VCaP (cell line): Measurements from ENCODE around the gene RPS6KA2.
"Not testable (repeated sequence)": the region's sequence is repeated elsewhere in the genome, so short reads cannot be mapped to it uniquely, and the experiment has no call there.

Experiments used
- H3K27ac ChIP-seq: fragments of 450-650 bp; 2 replicates; pipeline ENCODE4 v1.5.1; 2017
- TF ChIP-seq, protein P1 (sequence below): fragments of 450-650 bp; conservative IDR thresholded peaks from 2 replicates; pipeline ENCODE4 v1.5.1; 2017; ENCODE audit warnings: mild to moderate bottlenecking, moderate library complexity

The RPS6KA2 gene

DNA sequence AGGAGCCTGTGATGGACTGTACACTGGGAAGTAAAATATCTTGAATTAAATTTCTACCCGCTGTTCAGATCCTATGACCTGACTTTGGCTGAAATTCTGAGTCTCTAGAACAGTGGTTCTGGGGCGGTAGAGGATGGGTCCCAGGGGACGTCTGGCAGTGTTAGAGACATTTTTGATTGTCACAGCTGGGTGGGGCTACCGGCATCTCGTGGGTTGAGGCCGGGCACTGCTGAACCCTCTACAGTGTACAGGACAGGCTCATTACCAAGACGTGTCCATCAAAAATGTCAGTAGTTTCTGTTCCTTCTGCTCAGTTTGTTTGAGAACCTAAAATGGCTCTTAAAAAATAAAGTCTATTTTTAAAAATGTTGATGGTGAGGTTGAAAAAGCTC, 11.5 kb upstream of the RPS6KA2 start:
- no peak overlapping the region for H3K27ac ChIP-seq
- TF ChIP-seq, protein P1, sequence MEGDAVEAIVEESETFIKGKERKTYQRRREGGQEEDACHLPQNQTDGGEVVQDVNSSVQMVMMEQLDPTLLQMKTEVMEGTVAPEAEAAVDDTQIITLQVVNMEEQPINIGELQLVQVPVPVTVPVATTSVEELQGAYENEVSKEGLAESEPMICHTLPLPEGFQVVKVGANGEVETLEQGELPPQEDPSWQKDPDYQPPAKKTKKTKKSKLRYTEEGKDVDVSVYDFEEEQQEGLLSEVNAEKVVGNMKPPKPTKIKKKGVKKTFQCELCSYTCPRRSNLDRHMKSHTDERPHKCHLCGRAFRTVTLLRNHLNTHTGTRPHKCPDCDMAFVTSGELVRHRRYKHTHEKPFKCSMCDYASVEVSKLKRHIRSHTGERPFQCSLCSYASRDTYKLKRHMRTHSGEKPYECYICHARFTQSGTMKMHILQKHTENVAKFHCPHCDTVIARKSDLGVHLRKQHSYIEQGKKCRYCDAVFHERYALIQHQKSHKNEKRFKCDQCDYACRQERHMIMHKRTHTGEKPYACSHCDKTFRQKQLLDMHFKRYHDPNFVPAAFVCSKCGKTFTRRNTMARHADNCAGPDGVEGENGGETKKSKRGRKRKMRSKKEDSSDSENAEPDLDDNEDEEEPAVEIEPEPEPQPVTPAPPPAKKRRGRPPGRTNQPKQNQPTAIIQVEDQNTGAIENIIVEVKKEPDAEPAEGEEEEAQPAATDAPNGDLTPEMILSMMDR = no peak

DNA sequence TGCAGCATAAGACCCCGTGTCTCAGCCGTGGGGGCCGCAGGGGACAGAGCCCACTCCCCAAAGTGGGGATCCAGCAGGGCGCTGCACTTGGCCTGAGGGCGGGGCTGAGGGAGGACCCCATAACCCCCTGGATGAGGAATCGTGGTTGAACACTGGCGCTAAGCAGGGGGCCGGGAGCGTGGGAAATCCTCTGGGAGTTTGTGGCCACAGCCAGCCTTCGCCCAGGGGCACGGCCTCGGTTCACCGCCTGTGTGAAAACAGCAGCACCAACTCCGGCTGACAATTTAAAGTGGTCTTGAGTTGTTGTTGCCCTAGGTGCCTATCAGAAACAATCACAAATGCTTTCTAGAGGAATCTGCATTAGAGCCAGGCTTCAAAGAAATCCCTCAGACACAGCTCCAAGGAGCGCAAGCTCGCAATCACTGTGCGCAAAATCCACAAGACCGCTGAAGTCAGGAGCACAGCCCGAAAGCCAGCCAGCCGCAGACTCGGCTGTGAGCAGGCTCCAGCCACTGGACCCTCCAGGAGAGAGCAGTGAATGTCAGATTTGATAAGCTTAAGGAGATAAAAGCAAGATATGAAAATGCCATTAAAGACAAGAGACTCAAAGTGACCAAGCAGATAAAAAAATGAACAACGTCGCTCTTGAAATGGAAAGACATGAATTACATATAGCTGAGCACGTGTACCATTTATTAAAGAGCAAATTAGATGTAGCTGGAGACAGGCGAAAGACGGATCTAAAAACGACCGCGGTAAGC, 10.9 kb upstream of the RPS6KA2 start:
- TF ChIP-seq, protein P1 = no peak
- no peak overlapping the region for H3K27ac ChIP-seq

DNA sequence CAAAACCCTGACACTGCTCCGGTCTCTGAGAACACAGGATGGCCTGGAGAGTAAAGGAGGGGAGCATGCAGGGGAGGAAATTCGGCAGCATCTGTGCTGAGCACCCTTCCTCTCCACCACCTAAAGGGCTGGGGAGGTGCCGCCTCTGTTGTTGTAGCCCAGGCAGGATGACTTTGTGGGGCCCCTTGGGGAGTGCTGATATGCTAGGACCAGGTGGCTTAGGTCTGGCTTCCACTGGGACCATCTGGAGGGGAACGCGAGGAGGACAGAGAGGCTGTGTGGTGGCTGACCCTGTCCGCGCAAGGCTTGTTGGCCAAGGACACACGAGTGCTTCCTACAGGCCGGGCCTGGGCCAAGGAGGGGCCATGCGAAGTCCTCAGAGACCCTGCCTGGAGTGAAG, 9.9 kb upstream of the RPS6KA2 start:
- TF ChIP-seq, protein P1 = no peak
- no peak overlapping the region for H3K27ac ChIP-seq

DNA sequence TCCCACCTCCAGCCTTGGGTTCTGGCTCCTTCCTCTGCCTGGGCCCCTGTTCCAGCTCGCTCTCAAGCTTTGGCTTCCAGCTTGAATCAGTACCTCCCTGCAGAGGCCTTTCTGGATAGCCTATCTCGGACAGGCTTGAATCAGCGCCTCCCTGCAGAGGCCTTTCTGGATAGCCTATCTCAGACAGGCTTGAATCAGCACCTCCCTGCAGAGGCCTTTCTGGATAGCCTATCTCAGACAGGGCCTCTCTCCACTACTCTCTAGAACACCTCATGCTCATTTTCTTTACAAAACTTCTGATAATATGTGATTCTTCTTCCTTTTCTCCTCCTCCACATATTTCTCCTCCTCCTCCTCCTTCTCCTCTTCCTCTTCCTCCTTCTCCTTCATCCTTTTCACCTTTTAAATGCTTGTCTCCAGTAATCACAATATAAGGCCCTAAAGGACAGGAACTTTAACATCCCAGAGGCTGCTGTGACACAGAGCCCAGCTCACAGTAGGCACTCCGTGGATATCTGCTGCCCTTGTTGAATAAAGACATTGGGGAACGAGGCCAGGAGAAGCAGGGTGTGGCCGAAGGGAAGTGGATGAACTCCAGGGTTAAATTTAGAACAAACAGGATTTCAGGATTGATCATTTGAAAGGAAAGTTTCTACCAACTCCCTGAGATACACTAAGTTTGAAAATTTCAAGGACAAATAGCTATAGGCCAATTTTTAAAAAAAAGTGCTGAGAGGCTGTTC, 9.3 kb upstream of the RPS6KA2 start:
- TF ChIP-seq, protein P1 = no peak

DNA sequence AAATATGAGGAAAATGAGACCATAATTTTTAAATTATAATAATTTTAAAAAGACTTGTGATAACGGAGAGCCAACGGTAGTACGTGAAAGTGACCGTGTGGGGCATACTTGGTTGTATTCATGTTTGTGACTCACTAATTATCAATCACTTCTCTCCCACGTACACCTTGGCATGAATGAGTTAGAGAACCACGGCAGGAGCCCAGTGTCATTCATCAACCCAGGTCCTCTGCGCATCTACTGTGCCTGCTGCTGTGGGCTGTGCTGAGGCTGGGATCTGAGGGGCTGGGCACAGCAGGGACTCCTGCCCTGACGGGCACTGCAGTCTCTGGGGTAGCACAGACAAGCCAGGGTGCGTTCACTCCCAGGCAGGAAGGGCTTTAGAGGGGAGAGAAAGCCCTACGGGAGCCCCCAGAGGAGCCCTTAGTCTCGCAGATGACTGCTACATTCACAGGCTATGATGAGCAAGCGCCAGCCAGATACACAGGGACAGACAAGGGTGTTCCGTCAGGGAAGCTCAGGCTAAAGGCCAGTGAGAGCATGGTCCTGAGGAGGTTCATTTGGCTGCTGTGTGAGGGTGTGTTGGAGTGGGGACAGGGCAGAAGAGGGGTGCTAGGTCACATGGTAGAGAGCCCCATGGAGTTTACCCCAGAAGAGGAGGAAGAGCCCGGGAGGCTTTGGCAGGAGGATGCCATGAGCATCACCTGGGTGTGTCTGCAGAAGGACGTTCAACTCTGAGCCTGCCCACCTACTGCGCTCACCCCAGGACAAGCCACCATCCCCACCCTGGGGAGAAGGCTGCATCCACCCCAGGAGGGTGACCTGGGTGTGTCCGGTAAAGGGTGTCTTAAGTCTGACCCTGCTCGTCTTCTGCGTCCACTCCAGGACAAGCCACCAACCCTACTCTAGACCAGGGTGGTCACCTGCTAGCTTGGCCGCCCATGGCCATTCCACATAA, 8.2 kb upstream of the RPS6KA2 start:
- TF ChIP-seq, protein P1 = no peak
- no peak overlapping the region for H3K27ac ChIP-seq

More for the DNA sequence above, 9.3 kb upstream of the RPS6KA2 start:
- no peak overlapping the region for H3K27ac ChIP-seq

DNA sequence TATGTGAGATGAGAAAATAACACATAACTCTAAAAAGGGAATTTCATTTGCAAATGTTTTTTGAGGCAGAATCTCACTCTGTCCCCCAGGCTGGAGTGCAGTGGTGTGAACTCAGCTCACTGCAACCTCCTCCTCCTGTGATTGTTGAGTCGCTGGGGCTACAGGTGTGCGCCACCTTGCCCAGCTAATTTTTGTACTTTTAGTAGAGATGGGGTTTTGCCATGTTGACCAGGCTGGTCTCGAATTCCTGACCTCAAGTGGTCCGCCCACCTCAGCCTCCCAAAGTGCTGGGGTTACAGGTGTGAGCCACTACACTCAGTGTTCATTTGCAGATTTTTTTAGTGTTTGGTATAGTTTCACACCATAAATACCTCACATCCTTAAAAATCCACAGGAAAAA, 7.5 kb upstream of the RPS6KA2 start:
- H3K27ac ChIP-seq = not testable (repeated sequence)

DNA sequence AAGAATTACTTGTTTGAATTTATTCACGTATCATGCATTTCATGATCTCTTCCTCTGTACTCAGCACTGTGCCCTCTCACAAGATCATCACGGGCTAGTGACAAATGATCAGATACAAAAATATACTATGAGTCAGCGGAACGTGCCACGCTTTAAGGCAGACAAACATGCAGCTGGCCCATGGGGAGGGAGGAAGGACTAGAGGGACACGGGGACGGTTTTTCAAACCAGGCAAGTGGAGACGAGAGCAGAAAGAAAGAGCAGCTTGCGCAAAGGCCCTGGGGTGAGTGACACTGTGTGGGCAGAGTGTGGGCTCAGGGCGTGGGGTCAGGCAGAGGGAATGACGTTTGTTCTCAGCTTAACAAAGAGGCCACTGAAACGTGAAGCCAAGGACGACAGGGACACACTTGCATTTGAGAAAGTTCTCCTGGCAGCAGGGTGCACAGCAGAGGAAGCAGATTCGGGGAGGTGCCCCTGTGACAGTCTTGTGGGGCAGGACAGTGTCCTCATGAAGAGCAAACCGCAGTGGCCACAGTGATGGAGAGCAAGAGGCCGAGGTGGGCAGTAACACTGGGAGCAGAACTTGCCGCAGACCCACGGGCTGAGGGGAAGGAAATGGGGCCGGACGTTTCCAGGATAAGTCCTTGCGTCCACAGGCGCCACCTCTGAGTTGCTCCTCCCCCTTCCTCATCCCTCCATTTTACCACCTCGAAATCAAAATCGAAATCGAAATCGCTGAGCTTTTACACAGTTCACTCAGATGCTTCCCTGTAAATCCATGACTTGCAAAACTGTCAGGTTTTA, 6.9 kb upstream of the RPS6KA2 start:
- TF ChIP-seq, protein P1 = no peak
- no peak overlapping the region for H3K27ac ChIP-seq
